Measurements from ENCODE around the gene MOCOS.

Gene MOCOS

DNA sequence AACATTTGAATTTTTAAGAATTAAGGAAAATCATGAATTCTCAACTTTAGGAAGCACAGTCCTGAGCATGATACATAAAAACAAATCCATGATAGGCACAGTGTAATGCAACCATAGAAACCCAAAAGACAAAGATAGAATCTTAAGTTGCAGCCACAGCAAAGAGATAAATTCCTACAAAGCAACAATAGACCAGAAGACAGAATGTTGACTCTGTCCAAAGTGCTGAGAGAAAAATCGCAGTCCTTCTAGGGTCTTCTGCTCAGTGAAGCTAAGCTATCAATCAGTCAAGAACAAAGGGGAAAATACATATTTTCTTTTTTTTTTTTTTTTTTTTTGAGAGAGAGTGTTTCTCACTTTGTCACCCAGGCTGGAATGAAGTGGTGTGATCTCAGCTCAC is 88.3 kb downstream of the MOCOS start:
- DNase-seq, result no peak

DNA sequence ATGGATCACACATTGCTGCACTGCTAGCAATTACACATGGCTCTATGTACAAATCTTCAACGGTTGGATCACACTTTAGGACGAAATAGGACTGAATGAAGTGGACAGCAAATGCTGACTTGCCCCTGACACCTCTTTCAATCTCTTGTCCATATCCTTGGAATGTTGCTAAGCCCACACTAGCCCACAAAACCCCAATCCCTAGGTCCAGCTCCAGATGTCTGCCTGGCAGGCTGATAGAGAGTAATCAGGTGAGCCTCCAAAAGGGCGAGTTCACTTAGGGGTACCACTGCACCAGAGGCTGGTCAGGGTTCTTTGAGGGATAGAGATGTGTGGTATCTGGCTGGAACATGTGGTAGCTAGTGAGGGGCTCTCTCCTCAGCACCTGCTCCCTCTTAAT is 91.7 kb downstream of the MOCOS start:
- no peak for DNase-seq

DNA sequence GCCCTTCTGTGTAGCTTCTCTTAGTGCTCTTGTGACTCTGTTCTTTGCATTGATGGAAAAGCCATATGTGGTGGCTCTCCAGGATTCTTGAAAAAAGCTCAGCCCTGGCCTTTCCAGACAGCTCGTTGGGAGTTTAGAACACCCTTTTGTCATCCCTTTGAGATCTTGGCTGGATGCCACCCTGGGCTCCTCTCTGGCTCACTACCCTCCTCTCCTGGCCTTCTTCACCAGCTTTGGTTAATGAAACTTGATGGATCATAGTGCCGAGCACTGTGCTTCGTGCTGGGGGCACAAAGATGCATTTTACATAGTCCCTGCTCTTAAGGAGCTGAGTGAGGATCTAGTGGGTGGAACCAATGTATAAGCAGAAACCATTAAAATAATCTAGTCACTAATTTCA is 94.6 kb downstream of the MOCOS start:
- DNase-seq, result no peak

DNA sequence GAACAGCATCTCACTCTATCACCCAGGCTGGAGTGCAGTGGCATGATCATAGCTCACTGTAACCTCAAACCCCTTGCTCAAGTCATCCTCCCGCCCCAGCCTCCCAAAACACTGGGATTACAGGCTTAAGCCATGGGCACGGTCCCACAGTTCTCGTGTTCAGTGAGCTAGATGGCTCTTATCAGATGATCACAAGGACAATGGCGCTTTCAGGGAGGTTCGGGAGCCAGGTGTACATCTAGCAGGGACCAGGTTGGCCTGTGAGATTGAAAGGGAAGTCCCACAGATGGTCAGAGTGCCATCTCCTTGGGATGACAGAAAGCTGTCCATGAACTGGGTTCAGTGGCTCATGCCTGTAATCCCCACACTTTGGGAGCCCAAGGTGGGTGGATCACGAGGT is 96.2 kb downstream of the MOCOS start:
- no peak for DNase-seq

DNA sequence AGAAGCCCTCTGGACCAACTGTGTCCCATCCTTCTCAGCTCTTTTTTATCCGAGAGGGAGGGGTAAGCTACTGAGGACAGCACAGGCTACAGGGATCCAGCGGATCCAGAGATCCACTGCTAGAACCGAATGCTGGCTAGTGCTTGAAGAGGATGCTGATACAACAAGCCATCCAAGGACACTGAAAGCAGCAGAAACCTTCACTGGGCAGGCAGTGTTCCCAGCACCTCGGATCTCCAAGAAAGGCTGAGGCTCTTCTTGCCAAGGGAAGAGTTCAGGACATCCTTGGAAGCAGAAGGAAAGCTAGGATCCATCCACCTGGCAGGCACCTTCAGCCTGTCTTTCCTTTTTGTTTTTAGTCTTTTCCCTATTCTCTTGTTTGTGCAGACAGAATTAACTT is 97.0 kb downstream of the MOCOS start:
- DNase-seq, result no peak

DNA sequence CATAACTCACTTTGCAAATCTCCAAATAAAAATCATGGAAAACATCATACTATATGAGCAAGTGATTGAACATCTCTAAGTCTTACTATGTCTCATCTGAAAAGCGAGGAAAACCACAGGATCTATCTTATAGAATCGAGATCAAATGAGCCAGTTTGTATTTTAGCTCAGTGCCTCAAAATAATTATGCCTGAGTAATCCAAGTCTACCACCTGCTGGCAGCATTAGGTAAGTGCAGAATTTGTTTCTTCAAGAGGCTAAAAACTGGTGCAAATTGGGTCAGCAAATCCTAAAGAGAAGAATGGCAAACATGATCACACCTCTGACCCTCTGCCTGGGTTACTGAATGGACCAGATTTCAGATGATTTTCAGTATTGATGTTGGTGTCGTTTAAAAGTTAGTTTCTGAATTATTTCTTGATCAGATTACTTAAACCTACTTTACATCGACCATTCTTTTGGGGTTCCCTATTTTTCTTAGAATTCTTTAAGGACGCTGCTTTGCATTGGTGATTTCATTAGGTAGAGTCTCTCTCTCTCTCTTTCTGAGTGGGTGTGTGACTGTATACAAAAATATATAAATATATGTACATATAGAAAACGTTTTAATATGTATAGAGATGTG is 97.5 kb downstream of the MOCOS start:
- DNase-seq, result peak; percentile 57

DNA sequence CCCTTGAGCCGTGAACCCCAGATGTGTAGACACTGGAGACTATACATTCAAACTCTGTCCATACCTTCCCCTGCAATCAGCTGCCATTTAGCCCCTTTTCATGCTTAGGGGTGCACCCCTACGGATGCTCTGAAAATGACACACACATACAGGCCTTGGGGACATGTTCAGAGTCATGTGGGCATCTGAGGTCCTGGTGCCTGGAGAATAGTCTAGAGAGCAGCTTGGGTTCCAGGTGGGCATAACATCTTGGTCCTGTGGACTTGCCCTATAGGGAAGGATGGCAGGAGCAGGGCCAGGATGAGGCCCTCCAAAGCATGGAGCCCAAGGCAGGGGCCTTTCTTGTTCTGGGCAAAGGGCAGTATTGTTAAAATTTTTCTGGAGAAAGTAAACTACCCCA is 100.4 kb downstream of the MOCOS start:
- no peak for DNase-seq

DNA sequence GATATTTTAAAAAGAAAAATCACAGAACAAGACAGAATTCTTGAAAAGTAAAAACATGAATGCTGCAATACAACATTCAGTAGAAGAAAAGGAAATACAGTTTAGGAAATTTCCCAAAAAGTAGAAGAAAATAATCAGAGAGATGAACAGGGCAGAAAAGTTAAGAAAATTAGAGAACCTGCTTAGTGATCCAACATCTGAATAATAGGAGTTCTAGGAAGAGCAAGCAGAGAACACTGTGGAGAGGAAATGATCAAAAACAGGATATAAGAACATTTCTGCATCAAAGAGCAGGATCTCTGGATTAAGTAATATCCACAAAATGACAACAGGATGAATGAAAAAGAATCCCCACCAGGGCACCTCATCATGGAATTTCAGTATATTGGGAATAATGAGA is 101.4 kb downstream of the MOCOS start:
- no peak for DNase-seq

DNA sequence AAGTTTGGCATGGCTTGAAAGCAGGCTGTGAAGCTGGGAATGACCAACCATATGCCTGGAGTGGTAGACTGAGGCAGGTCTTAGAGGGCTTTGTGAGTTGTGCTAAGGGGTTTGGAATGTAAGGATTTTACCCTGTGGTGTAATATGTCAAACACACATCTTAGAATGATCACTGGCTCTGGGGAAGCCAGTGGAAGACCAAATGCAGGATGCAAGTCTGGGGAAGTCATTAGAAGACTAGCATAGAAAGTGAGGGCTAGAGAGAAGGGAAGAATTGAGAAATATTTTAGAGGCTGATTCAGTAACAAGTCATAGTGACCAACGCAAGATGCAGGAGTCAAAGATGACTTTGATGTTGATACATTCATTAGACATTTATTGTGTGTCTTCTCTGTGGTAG is 106.7 kb downstream of the MOCOS start:
- DNase-seq, result no peak

DNA sequence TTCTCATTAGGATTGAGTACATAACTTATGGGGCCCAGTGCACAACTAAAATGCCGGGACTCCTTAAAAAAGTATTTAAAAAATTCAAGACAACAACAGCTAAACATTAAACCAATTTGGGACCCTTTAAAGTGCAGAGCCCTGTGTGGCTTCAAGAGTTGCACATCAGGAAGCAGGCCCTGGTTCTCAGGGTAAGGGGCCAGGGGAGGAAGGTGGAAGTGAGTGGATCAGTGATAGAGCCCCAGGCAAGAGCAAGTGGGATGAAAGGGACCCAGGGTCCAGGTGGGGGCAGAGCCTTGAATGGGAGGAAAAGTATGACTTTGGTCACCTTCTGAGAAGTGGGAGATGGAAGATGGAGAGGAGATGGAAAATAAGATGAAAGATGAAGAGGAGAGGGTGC is 107.9 kb downstream of the MOCOS start:
- DNase-seq, result no peak

DNA sequence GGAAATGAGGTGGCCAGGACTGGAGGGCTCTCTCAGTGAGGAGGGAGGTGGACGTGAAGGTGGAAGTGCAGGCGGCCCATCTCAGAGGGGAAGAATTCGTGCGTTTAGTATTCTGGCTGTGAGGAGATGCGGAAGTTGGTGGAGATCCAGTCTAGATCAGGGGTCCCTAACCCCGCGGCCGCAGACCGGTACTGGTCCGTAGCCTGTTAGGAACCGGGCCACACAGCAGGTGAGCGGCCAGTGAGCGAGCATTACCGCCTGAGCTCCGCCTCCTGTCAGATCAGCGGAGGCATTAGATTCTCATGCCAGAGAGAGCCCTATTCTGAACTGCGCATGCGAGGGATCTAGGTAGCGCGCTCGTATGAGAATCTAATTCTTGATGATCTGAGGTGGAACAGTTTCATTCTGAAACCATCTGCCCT is 108.6 kb downstream of the MOCOS start:
- no peak for DNase-seq

DNA sequence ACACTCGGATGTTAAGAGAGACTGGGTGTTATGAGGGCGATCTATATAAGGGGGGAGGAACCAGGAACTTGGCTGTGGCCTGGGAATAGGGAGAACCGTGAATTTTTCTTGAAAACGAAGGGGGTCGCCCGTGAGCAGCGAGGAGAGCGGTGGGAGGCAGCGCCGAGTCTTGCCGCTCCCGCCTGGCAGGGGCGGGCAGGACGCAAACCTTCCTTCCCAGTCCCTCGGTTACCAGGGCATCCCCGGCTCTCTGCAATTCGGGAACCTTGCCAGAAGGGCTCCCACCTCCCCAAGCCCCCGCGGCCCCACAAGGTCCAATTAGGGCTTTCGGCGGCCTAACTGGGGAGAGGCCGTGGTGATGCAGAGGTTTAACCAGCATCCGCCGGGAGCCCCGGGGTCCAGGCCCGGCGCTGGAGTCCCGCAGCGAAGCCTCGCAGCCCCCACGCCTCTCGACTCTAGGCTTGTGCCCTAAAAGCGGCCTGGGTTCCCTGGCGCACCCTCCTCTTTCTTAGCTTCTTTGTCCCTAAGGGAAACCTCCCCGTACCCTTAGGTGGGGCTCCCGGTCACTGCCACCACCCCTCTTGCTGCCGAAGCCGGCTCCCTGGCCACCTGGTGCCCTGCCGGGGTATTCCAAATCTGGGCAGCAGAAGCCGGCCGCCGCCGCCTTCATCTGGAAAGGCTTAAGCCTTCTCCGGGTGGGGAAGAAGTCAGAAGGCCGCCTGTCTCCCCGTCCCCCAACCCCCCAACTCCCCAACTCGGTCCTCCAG is 109.5 kb downstream of the MOCOS start:
- DNase-seq, result no peak

DNA sequence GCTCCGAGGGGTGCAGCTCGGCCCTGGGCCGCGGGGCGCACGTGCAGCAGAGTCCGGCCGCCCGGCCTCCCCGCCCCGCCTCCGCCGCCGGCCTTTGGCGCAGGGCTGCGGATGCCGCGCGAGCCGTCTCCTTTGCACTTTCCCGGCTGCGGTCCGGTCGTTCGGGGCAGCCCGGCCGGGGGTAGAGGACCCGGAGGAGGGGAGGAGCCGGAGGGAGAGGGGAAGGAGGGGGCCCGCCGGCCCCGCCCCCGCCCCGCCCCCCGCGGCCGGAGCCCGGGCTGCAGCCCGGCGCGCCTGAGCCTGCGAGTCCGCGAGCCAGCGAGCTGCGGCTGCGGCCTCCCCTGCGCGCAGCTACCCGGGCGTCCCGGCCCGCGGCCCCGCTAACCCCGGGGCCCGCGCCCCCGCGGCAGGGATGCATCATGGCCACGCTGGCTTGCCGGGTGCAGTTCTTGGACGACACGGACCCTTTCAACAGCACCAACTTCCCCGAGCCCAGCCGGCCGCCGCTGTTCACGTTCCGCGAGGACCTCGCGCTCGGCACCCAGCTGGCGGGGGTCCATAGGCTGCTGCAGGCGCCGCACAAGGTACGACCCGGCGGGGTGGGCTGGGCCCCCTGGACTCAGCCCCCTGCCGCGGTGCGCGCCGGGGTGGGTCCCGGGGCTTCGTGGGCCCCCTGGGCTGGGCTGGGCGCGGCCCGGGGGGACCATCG is 110.3 kb downstream of the MOCOS start, which contains the start of gene FHOD3:
TSS of gene FHOD3 (plus strand) at position 297 of the 709 bp plus-strand sequence. CDS start at position 420, 123 bp downstream.
- no peak for DNase-seq

DNA sequence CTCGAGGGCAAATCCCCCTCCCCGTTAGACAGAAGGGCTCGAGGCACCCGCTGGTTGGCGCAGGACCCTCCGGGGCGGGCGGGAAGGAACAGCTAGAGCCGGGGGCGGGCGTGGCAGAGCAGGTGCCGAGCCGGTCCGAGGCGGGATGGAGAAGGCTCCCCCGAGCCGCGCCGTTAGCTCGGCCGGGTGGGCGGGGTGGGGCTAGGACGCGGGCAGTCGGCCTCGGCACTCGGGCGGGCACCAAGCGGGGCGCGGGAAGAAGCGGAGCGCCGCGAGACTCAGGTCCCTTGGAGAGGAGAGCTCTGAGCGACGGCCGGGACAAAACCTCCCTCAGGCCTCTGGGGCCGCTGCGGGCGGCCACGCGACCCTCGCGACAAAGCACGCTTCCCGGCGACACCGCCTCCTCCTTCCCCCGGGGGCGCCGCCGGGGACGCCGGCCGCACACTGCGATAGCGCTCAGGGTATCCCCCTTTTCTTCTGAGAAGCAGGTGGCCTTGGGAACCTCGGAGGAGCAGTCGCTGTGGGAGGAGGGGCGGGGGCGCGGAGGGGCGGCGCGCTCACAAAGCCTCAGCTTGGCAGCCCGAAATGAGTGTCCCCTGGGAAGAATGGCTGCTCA is 110.9 kb downstream of the MOCOS start:
- DNase-seq, result no peak

DNA sequence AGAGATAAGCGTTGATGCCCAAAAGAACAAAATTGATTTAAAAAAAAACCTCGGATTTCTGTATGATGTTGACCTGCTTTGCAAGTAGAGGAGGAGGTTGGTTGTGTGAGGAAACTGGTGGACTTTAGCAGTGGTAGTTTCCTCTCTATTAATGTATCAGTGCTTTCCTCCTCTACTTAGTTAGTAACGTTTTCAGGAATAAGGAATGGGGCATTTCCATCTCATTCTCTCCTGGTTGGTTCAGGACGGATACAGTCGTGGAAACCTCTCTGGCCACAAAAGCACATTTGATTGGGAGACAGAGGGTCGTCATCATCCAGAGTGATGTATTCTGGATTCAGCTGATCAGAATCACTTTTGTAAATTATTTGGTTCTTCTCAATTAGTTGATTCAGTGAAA is 111.7 kb downstream of the MOCOS start:
- DNase-seq, result no peak

DNA sequence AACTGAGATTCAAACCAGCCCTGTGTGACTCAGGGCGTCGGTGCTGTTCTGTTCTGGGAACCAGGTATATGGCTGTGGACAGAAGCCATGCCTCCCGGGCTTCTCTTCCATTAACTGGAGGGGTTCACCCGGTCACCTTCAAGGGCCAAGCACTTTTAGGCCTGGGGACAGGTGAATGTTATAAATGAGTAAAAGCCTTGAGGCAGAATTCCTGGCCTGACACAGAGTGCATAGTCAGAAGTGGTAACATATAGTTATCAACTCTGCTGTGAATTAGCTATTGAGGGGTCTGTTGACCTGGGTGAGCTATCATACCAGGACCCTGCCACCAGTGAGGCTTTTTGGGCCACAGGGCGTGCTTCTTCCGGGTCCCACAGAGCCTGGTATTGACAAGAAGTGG is 112.9 kb downstream of the MOCOS start:
- no peak for DNase-seq

DNA sequence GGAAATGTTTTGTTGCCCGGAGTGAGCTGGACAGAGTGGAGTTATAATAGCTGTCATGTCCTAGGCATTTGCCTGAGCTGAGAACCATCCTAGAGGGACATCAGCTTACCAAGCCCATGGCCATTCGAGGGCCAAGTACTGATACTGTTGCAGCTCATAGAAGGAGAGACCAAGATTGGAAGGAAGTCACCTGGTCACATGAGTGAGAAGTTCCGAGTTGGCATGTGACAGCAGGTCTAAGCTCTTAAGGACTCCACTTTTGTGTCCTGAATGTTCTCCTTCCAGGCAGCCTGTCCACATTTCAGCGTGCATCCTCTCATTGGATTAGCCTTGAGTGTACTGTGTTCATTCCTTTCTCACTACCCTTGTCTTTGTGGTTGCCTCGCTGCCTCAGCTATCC is 114.6 kb downstream of the MOCOS start:
- DNase-seq, result no peak

DNA sequence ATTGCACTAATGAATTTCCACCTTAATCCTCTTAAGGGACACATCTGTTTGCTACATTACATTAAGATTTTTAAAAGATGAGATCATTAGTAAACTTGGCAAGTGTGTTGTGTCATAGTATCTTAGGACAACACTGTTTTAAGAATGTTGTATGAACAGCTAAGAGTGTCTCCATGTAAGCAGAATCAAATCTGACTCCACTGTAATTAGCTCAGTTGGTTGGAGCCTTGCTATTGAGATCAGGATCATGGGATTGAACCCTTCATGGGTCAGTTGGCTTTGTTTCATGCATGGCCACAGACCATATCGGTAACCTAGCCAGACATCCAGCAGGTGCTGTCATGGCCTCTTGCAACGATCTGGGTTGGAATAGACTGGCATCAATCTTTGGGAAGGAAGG is 115.4 kb downstream of the MOCOS start:
- DNase-seq, result no peak

DNA sequence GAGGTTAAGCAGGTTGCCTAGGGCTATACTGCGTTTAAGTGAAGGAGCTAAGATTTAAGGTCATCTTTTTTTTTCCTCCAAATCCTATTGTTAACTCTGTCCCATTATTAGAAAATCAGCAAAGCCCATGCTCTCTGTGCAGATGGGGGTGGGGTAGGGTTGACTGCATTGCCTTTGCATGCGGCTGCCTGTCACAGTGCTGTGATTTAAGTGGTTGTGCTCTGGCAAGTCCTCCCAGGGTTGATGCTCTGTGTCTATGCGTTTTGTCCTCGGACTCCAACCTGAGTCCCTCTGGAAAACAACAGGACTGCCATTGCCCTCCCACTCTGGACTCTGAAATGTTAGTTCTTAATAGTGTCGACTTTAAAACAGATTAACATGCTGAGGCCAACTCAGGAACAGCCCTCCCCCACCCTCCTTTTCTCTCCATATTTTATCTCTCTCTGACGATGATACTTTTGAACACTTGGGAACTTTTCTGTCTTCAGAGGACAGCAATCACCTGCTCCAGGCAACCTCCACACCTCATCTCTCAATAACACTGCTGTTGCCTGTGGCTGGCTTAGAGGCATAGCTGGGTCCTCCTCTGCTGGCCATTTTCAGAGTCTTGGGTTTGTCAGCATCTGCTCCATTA is 116.0 kb downstream of the MOCOS start:
- DNase-seq, result no peak

DNA sequence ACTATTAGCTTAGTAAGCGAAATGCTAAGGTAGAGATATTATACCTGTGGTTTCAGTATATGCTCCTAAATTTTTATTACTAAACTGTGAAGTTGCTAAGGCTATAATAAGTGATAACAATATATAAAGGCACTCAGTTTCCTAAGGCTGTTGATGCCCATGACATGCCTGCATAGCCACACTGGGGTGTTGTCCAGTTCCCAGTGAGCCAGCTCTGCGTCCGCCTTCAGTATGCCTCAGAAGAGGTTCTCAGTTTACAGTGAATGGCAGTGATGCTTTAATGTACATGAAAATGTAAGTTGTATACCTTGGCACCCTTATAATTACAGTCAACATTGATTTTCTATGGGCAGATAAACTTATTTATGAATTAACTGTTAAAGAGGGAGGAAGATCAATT is 117.4 kb downstream of the MOCOS start:
- DNase-seq, result no peak

DNA sequence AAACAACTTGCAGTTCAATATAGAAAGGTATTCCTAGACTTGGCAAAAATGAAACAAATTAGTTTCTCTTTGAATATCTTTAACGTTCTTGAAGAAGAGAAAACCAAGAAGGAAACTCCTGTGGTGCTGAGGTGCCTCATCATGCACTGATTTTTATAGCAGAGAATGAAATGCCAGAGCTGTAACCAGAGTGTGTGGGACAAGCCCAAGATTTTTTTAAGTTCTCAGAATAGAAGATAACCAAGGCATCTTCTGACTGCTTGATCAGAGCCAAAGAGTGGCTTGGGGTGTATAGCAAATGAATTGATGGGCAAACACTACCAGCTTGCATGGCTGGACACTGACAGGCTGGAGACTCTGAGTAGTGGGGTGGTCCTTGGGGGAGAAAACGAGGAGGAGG is 118.1 kb downstream of the MOCOS start:
- no peak for DNase-seq

DNA sequence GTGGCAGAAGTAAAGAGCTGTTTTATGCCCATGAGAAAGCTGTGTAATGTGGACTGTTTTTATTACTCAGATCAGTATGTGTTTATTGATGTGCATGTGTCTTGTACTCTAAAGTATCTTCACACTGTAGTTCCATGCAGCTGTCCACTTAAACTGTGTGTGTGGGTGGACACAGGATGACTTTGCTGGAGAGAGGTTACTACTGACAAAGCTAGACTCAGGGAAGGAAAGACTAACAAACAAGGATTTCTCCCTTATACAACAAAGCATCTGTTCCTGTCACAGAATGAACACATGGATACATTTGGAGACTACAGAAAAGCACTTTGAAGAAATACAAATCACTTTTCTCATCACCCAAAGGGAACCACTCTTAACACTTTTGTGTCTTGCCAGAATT is 120.2 kb downstream of the MOCOS start:
- DNase-seq, result no peak

Data from stimulated activated CD4-positive, alpha-beta T cell treated with anti-CD3 and anti-CD28 coated beads, Interleukin-4, amount 100 ng/mL, for 24 hours (primary cell).